ENCODE results near the gene MZT1.

GRCh38 chr13:72728290-72728605, 819 bp upstream of the MZT1 start:
- TF ChIP-seq POLR2AphosphoS5 (IDR thresholded peaks at IDR 0.05; ENCODE audit: low read depth, low read length) (no peak), TAF1 (IDR thresholded peaks at IDR 0.05; ENCODE audit: borderline replicate concordance, insufficient read depth, low read length) (no peak)
